SK-N-SH treated with all-trans-retinoic acid at 6 μM for 48 hours (cell line): Measurements from ENCODE around the gene CDKN2C.

ENCODE experiments used
- ATAC-seq: fragments of 200-7000 bp; cut with Tn5 transposase; 3 replicates; pipeline ENCODE4 v1.9.1; 2020; ENCODE audit warnings: mild to moderate bottlenecking, moderate library complexity
- ARNTL ChIP-seq: fragments of 450-650 bp; formaldehyde crosslinking; IDR thresholded peaks from 2 replicates; pipeline ENCODE4 v1.5.0; 2020; ENCODE audit warnings: low read depth, mild to moderate bottlenecking, moderate library complexity, borderline replicate concordance
- CSDC2 ChIP-seq: fragments of 250-450 bp; sonication (Bioruptor Pico); IDR thresholded peaks from 2 replicates; pipeline ENCODE4 v1.5.0; 2020; ENCODE audit warnings: mild to moderate bottlenecking, moderate library complexity
- ESRRG ChIP-seq: fragments of 250-450 bp; sonication (Bioruptor Pico); IDR thresholded peaks from 2 replicates; pipeline ENCODE4 v1.6.1; 2021; ENCODE audit warnings: mild to moderate bottlenecking
- GLIS3 ChIP-seq: fragments of 250-450 bp; sonication (Bioruptor Pico); IDR thresholded peaks from 2 replicates; pipeline ENCODE4 v1.5.0; 2020; ENCODE audit warnings: mild to moderate bottlenecking, moderate library complexity
- ISL1 ChIP-seq: fragments of 250-450 bp; sonication (Bioruptor Pico); IDR thresholded peaks from 2 replicates; pipeline ENCODE4 v2.1.2; 2022; ENCODE audit warnings: mild to moderate bottlenecking, moderate library complexity
- OSR1 ChIP-seq: fragments of 250-450 bp; sonication (Bioruptor Pico); IDR thresholded peaks from 2 replicates; pipeline ENCODE4 v1.8.0; 2022; ENCODE audit warnings: moderate library complexity, mild to moderate bottlenecking, inconsistent platforms
- PPARA ChIP-seq: fragments of 250-450 bp; sonication (Bioruptor Pico); IDR thresholded peaks from 2 replicates; pipeline ENCODE4 v1.5.0; 2020; ENCODE audit warnings: mild to moderate bottlenecking, borderline replicate concordance
- RARB ChIP-seq: fragments of 250-450 bp; sonication (Bioruptor Pico); IDR thresholded peaks from 2 replicates; pipeline ENCODE4 v1.8.0; 2021; ENCODE audit warnings: mild to moderate bottlenecking, moderate library complexity
- SNAI2 ChIP-seq: fragments of 250-450 bp; sonication (Bioruptor Pico); IDR thresholded peaks from 2 replicates; pipeline ENCODE4 v1.5.0; 2020; ENCODE audit warnings: mild to moderate bottlenecking, moderate library complexity
- TCF4 ChIP-seq: fragments of 250-450 bp; sonication (Bioruptor Pico); IDR thresholded peaks from 2 replicates; pipeline ENCODE4 v1.8.0; 2021; ENCODE audit warnings: mild to moderate bottlenecking, moderate library complexity, borderline replicate concordance
- TOX ChIP-seq: fragments of 250-450 bp; sonication (Bioruptor Pico); IDR thresholded peaks from 2 replicates; pipeline ENCODE4 v1.8.0; 2021; ENCODE audit warnings: mild to moderate bottlenecking, moderate library complexity, borderline replicate concordance
- ZC3H10 ChIP-seq: fragments of 250-450 bp; sonication (Bioruptor Pico); IDR thresholded peaks from 2 replicates; pipeline ENCODE4 v1.5.1; 2021; ENCODE audit warnings: mild to moderate bottlenecking, moderate library complexity
- ZFP3 ChIP-seq: fragments of 250-450 bp; sonication (Bioruptor Pico); IDR thresholded peaks from 2 replicates; pipeline ENCODE4 v1.5.0; 2020; ENCODE audit warnings: mild to moderate bottlenecking, moderate library complexity
- ZNF565 ChIP-seq: fragments of 450-650 bp; formaldehyde crosslinking; conservative IDR thresholded peaks from 2 replicates; pipeline ENCODE4 v1.5.0; 2020; ENCODE audit warnings: low read depth, mild to moderate bottlenecking, moderate library complexity
- ZNF70 ChIP-seq: fragments of 450-650 bp; formaldehyde crosslinking; IDR thresholded peaks from 2 replicates; pipeline ENCODE4 v1.5.0; 2020; ENCODE audit warnings: mild to moderate bottlenecking, moderate library complexity
- ZNF8 ChIP-seq: fragments of 450-650 bp; formaldehyde crosslinking; IDR thresholded peaks from 2 replicates; pipeline ENCODE4 v1.5.0; 2020; ENCODE audit warnings: mild to moderate bottlenecking, moderate library complexity
- TF ChIP-seq, protein P1 (sequence below): fragments of 250-450 bp; sonication (Bioruptor Pico); IDR thresholded peaks from 2 replicates; pipeline ENCODE4 v1.5.1; 2021; ENCODE audit warnings: mild to moderate bottlenecking, moderate library complexity
- TF ChIP-seq, protein P2 (sequence below): fragments of 250-450 bp; sonication (Bioruptor Pico); IDR thresholded peaks from 2 replicates; pipeline ENCODE4 v1.8.0; 2020; ENCODE audit warnings: mild to moderate bottlenecking, moderate library complexity, borderline replicate concordance
- TF ChIP-seq, protein P3 (sequence below): fragments of 250-450 bp; sonication (Bioruptor Pico); IDR thresholded peaks from 2 replicates; pipeline ENCODE4 v1.5.1; 2020; ENCODE audit warnings: low read depth, mild to moderate bottlenecking, moderate library complexity
- TF ChIP-seq, protein P4 (sequence below): fragments of 250-450 bp; sonication (Bioruptor Pico); IDR thresholded peaks from 2 replicates; pipeline ENCODE4 v1.5.0; 2020; ENCODE audit warnings: mild to moderate bottlenecking, moderate library complexity
- TF ChIP-seq, protein P5 (sequence below): fragments of 250-450 bp; sonication (Bioruptor Pico); IDR thresholded peaks from 2 replicates; pipeline ENCODE4 v1.8.0; 2021; ENCODE audit warnings: low read depth, mild to moderate bottlenecking, moderate library complexity, borderline replicate concordance

The CDKN2C gene

DNA sequence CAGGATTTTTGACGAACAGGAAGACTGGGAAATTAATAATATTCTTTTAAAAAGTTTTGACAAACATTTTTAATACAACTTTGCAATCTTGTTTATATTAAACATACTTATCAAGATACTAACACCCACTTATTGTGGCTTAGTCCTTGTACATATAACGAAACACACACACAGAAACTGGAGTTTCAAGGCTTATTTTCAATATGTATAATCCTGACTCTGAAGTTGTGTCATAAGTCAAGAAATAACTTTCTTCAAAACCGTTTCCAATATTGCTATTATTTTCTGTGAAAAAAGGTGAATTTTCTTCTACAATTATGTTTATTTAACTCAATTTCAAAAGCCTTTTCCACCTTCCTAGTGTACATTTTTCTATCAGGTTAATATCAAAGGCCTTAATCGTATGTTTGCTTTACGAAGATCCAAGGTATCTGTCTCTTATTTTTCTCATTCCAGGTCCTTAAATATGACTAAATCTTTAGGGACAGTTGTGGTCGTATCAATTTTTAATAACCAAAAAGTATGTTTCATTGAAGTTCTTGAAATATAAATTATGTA is 1.8 kb downstream of the CDKN2C start:
- TF ChIP-seq, protein P1, sequence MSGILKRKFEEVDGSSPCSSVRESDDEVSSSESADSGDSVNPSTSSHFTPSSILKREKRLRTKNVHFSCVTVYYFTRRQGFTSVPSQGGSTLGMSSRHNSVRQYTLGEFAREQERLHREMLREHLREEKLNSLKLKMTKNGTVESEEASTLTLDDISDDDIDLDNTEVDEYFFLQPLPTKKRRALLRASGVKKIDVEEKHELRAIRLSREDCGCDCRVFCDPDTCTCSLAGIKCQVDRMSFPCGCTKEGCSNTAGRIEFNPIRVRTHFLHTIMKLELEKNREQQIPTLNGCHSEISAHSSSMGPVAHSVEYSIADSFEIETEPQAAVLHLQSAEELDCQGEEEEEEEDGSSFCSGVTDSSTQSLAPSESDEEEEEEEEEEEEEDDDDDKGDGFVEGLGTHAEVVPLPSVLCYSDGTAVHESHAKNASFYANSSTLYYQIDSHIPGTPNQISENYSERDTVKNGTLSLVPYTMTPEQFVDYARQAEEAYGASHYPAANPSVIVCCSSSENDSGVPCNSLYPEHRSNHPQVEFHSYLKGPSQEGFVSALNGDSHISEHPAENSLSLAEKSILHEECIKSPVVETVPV (CRISPR knock-in tag), result no peak
- TF ChIP-seq CSDC2 (CRISPR knock-in tag) (no peak), RARB (CRISPR knock-in tag) (no peak), SNAI2 (CRISPR knock-in tag) (no peak), ISL1 (CRISPR knock-in tag) (no peak), ZNF70 (CRISPR knock-in tag) (no peak), ZNF8 (CRISPR knock-in tag) (no peak), GLIS3 (no peak), ARNTL (no peak), OSR1 (CRISPR knock-in tag) (no peak), ZC3H10 (CRISPR knock-in tag) (no peak), ZFP3 (no peak), TCF4 (no peak)
- TF ChIP-seq, protein P2, sequence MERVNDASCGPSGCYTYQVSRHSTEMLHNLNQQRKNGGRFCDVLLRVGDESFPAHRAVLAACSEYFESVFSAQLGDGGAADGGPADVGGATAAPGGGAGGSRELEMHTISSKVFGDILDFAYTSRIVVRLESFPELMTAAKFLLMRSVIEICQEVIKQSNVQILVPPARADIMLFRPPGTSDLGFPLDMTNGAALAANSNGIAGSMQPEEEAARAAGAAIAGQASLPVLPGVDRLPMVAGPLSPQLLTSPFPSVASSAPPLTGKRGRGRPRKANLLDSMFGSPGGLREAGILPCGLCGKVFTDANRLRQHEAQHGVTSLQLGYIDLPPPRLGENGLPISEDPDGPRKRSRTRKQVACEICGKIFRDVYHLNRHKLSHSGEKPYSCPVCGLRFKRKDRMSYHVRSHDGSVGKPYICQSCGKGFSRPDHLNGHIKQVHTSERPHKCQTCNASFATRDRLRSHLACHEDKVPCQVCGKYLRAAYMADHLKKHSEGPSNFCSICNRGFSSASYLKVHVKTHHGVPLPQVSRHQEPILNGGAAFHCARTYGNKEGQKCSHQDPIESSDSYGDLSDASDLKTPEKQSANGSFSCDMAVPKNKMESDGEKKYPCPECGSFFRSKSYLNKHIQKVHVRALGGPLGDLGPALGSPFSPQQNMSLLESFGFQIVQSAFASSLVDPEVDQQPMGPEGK, result no peak
- no peak for ATAC-seq

DNA sequence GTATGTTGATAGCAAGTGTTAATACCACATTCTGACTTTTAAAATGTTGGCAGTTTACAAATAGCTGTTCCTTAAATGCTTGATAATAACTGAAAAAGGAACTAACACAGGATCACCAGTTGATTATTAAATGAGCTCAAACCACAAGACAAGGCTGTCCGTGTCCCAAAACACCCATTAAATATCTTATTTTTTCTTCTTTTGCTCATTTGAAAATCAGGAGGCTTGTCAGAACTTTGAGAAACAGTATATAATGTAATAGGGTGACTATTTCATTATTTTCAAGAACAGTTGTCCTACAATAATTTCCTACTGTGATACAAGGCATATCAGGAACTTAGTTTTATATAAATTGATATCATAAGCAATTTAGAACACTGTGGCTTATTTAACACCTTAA is 2.7 kb downstream of the CDKN2C start:
- TF ChIP-seq, protein P3, sequence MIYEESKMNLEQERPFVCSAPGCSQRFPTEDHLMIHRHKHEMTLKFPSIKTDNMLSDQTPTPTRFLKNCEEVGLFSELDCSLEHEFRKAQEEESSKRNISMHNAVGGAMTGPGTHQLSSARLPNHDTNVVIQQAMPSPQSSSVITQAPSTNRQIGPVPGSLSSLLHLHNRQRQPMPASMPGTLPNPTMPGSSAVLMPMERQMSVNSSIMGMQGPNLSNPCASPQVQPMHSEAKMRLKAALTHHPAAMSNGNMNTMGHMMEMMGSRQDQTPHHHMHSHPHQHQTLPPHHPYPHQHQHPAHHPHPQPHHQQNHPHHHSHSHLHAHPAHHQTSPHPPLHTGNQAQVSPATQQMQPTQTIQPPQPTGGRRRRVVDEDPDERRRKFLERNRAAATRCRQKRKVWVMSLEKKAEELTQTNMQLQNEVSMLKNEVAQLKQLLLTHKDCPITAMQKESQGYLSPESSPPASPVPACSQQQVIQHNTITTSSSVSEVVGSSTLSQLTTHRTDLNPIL, result no peak
- no peak for TF ChIP-seq ARNTL
- TF ChIP-seq TCF4, result no peak
- TF ChIP-seq, protein P1 (CRISPR knock-in tag), result no peak
- TF ChIP-seq ZC3H10 (CRISPR knock-in tag), result no peak
- TF ChIP-seq OSR1 (CRISPR knock-in tag), result no peak
- TF ChIP-seq ESRRG (CRISPR knock-in tag), result no peak
- TF ChIP-seq, protein P4, sequence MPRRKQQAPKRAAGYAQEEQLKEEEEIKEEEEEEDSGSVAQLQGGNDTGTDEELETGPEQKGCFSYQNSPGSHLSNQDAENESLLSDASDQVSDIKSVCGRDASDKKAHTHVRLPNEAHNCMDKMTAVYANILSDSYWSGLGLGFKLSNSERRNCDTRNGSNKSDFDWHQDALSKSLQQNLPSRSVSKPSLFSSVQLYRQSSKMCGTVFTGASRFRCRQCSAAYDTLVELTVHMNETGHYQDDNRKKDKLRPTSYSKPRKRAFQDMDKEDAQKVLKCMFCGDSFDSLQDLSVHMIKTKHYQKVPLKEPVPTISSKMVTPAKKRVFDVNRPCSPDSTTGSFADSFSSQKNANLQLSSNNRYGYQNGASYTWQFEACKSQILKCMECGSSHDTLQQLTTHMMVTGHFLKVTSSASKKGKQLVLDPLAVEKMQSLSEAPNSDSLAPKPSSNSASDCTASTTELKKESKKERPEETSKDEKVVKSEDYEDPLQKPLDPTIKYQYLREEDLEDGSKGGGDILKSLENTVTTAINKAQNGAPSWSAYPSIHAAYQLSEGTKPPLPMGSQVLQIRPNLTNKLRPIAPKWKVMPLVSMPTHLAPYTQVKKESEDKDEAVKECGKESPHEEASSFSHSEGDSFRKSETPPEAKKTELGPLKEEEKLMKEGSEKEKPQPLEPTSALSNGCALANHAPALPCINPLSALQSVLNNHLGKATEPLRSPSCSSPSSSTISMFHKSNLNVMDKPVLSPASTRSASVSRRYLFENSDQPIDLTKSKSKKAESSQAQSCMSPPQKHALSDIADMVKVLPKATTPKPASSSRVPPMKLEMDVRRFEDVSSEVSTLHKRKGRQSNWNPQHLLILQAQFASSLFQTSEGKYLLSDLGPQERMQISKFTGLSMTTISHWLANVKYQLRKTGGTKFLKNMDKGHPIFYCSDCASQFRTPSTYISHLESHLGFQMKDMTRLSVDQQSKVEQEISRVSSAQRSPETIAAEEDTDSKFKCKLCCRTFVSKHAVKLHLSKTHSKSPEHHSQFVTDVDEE, result no peak
- no peak for TF ChIP-seq ZNF70 (CRISPR knock-in tag)
- TF ChIP-seq GLIS3, result no peak
- no peak for TF ChIP-seq ISL1 (CRISPR knock-in tag)
- no peak for TF ChIP-seq ZFP3
- TF ChIP-seq CSDC2 (CRISPR knock-in tag), result no peak
- TF ChIP-seq, protein P5, sequence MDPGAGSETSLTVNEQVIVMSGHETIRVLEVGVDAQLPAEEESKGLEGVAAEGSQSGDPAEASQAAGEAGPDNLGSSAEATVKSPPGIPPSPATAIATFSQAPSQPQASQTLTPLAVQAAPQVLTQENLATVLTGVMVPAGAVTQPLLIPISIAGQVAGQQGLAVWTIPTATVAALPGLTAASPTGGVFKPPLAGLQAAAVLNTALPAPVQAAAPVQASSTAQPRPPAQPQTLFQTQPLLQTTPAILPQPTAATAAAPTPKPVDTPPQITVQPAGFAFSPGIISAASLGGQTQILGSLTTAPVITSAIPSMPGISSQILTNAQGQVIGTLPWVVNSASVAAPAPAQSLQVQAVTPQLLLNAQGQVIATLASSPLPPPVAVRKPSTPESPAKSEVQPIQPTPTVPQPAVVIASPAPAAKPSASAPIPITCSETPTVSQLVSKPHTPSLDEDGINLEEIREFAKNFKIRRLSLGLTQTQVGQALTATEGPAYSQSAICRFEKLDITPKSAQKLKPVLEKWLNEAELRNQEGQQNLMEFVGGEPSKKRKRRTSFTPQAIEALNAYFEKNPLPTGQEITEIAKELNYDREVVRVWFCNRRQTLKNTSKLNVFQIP (CRISPR knock-in tag), result no peak
- no peak for TF ChIP-seq ZNF565
- TF ChIP-seq TOX (CRISPR knock-in tag), result no peak
- no peak for TF ChIP-seq PPARA (CRISPR knock-in tag)
- TF ChIP-seq, protein P2, result no peak
- ATAC-seq, result no peak
